ENCODE results near the gene RAB8A. TPM values are rescaled to one million over a fixed set of nuclear protein-coding genes. Genes with fewer than 3 reads are reported as not detected.
"Not testable (repeated sequence)": the region's sequence is repeated elsewhere in the genome, so short reads cannot be mapped to it uniquely, and the experiment has no call there.

The RAB8A gene
- total RNA-seq, 1 experiment from 2014 or later: 126 TPM

DNA sequence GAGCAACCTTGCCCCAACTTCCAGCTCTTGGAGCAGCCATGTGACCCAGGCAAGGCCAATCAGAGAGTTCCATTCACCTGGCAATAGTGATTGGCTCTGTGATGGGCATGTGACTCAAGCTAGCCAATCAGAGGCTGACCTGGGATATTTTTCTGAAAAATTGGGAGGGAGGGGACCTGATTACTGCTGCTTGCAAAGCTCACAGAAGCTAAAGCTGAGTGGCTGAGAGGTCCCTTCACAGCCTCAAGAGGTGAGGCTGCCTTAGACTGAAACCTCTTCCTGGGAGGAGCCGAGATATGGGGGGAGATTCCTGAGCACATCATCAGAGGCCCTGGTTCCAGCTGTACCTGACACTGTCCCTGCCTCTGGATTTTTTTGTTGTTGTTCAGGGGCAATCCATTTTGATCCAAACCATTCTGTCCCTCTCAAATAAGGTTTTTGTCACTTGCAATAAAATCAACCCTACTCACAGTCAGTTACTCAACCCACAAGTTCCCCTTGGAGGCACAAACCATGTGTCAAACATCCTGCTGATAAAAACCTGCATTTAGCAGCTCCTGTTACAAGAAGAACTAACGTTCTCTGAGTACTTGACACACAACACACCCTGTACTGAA, 56.9 kb downstream of the RAB8A start:
- no peak overlapping the region for H3K4me3 ChIP-seq (ENCODE audit: low read depth, low read length, poor library complexity, severe bottlenecking)
- ChIA-PET POLR2A (ENCODE audit: low non-redundant PET) (no interaction called here), CTCF (no interaction called here)
- no TSS peak for BruUV-seq (replicated peaks)
- H3K27ac ChIP-seq (ENCODE audit: low read depth, low read length, poor library complexity, severe bottlenecking): no peak overlapping the region
- H3K36me3 ChIP-seq (ENCODE audit: insufficient read depth, low read length, poor library complexity, severe bottlenecking): no peaks in the 10 kb centered on the region
- TF ChIP-seq EZH2 (IDR thresholded peaks at IDR 0.05; ENCODE audit: borderline replicate concordance, low read depth, low read length, poor library complexity, severe bottlenecking): no peak
- TF ChIP-seq, protein P1, sequence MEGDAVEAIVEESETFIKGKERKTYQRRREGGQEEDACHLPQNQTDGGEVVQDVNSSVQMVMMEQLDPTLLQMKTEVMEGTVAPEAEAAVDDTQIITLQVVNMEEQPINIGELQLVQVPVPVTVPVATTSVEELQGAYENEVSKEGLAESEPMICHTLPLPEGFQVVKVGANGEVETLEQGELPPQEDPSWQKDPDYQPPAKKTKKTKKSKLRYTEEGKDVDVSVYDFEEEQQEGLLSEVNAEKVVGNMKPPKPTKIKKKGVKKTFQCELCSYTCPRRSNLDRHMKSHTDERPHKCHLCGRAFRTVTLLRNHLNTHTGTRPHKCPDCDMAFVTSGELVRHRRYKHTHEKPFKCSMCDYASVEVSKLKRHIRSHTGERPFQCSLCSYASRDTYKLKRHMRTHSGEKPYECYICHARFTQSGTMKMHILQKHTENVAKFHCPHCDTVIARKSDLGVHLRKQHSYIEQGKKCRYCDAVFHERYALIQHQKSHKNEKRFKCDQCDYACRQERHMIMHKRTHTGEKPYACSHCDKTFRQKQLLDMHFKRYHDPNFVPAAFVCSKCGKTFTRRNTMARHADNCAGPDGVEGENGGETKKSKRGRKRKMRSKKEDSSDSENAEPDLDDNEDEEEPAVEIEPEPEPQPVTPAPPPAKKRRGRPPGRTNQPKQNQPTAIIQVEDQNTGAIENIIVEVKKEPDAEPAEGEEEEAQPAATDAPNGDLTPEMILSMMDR (conservative IDR thresholded peaks at IDR 0.05; ENCODE audit: low read depth, low read length): no peak
- H3K9me3 ChIP-seq (ENCODE audit: low read depth, low read length, poor library complexity, severe bottlenecking): no peaks in the 10 kb centered on the region
- DNase-seq (ENCODE audit: low spot score): no peak
- intact Hi-C loops (cut with micrococcal nuclease; ENCODE audit: unreplicated experiment): no loop called here
- H3K4me1 ChIP-seq (ENCODE audit: insufficient read depth, low read length, poor library complexity, severe bottlenecking): no peaks in the 10 kb centered on the region
- H3K27me3 ChIP-seq (replicated peaks; ENCODE audit: insufficient read depth, low read depth, low read length, poor library complexity): no peaks in the 10 kb centered on the region

- no peaks in the 10 kb centered on the region for H3K4me1 ChIP-seq (ENCODE audit: insufficient read depth, low read length, poor library complexity, severe bottlenecking)
- TF ChIP-seq, protein P1 (conservative IDR thresholded peaks at IDR 0.05; ENCODE audit: low read depth, low read length): no peak
- BruUV-seq (replicated peaks): no TSS peak
- CTCF ChIA-PET: no interaction called here
- DNase-seq (ENCODE audit: low spot score): no peak
- no peaks in the 10 kb centered on the region for H3K9me3 ChIP-seq (ENCODE audit: low read depth, low read length, poor library complexity, severe bottlenecking)
- no peaks in the 10 kb centered on the region for H3K36me3 ChIP-seq (ENCODE audit: insufficient read depth, low read length, poor library complexity, severe bottlenecking)
- H3K27ac ChIP-seq (ENCODE audit: low read depth, low read length, poor library complexity, severe bottlenecking): no peak overlapping the region
- intact Hi-C loops (cut with micrococcal nuclease; ENCODE audit: unreplicated experiment): no loop called here
- no peak overlapping the region for H3K4me3 ChIP-seq (ENCODE audit: low read depth, low read length, poor library complexity, severe bottlenecking)
- POLR2A ChIA-PET (ENCODE audit: low non-redundant PET): no interaction called here
- H3K27me3 ChIP-seq (replicated peaks; ENCODE audit: insufficient read depth, low read depth, low read length, poor library complexity): no peaks in the 10 kb centered on the region
Observed at GRCh38 chr19:16170134-16170533, 58.4 kb downstream of the RAB8A start.

GRCh38 chr19:16175954-16176353, 64.3 kb downstream of the RAB8A start:
- CTCF ChIA-PET: no interaction called here

DNA sequence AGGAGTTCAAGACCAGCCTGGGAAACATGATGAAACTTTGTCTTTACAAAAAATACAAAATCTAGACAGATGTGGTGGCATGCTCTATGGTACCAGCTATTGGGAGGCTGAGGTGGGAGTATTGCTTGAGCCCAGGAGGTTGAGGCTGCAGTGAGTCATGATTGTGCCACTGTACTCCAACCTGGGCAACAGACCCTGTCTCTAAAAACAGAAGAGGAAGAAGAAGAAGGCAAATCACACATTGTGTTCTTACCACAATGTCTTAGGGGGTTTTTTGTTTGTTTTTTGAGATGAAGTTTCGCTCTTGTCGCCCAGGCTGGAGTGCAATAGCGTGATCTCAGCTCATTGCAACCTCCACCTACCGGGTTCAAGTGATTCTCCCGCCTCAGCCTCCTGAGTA, 67.2 kb downstream of the RAB8A start:
- POLR2A ChIA-PET (ENCODE audit: low non-redundant PET); H3K36me3 ChIP-seq (ENCODE audit: insufficient read depth, low read length, poor library complexity, severe bottlenecking); H3K9me3 ChIP-seq (ENCODE audit: low read depth, low read length, poor library complexity, severe bottlenecking); CTCF ChIA-PET; DNase-seq (ENCODE audit: low spot score); H3K4me1 ChIP-seq (ENCODE audit: insufficient read depth, low read length, poor library complexity, severe bottlenecking); intact Hi-C loops (cut with micrococcal nuclease; ENCODE audit: unreplicated experiment); BruUV-seq (replicated peaks); H3K27me3 ChIP-seq (replicated peaks; ENCODE audit: insufficient read depth, low read depth, low read length, poor library complexity); H3K27ac ChIP-seq (ENCODE audit: low read depth, low read length, poor library complexity, severe bottlenecking); H3K4me3 ChIP-seq (ENCODE audit: low read depth, low read length, poor library complexity, severe bottlenecking): not testable (repeated sequence)

More at GRCh38 chr19:16175954-16176353, 64.3 kb downstream of the RAB8A start:
- no peaks in the 10 kb centered on the region for H3K36me3 ChIP-seq (ENCODE audit: insufficient read depth, low read length, poor library complexity, severe bottlenecking)
- H3K4me3 ChIP-seq (ENCODE audit: low read depth, low read length, poor library complexity, severe bottlenecking): no peak overlapping the region
- TF ChIP-seq, protein P1 (conservative IDR thresholded peaks at IDR 0.05; ENCODE audit: low read depth, low read length): no peak
- no peak for TF ChIP-seq EZH2 (IDR thresholded peaks at IDR 0.05; ENCODE audit: borderline replicate concordance, low read depth, low read length, poor library complexity, severe bottlenecking)
- intact Hi-C loops (cut with micrococcal nuclease; ENCODE audit: unreplicated experiment): no loop called here
- POLR2A ChIA-PET (ENCODE audit: low non-redundant PET): no interaction called here
- no peaks in the 10 kb centered on the region for H3K4me1 ChIP-seq (ENCODE audit: insufficient read depth, low read length, poor library complexity, severe bottlenecking)
- peaks cover 4% of the 10 kb centered on the region for H3K27me3 ChIP-seq (replicated peaks; ENCODE audit: insufficient read depth, low read depth, low read length, poor library complexity)
- BruUV-seq (replicated peaks): no TSS peak
- no peak overlapping the region for H3K27ac ChIP-seq (ENCODE audit: low read depth, low read length, poor library complexity, severe bottlenecking)
- H3K9me3 ChIP-seq (ENCODE audit: low read depth, low read length, poor library complexity, severe bottlenecking): no peaks in the 10 kb centered on the region
- DNase-seq (ENCODE audit: low spot score): no peak

Measured in A673 (cell line).